A549 (cell line): Measurements from ENCODE around the gene NPC1L1. TPM values are rescaled to one million over a fixed set of nuclear protein-coding genes. Genes with fewer than 3 reads are reported as not detected.

Source experiments
- ATAC-seq, 2 experiments: fragments of 200-7000 bp in 1 of 2; fragments of >200 bp in 1 of 2; cut with Nextera tagmentation in 1 of 2; cut with Tn5 transposase in 1 of 2; 3 replicates each; pipeline versions ENCODE4 v1.8.0 to v1.9.1; 2018 to 2020; ENCODE audit warnings: mild to moderate bottlenecking in 1 of 2, moderate library complexity in 1 of 2
- CTCF ChIA-PET: fragments of 300-600 bp; sonication (Branson Sonifier 250); formaldehyde crosslinking; extraction: SDS; loops from one replicate; lab custom pipeline; 2021; ENCODE audit warnings: antibody characterized with exemption, inconsistent platforms; lab: Yijun Ruan, JAX
- POLR2A ChIA-PET: fragments of 350-600 bp; formaldehyde crosslinking; extraction: SDS; loops from one replicate; lab custom pipeline; 2021; ENCODE audit warnings: antibody characterized with exemption, inconsistent platforms; lab: Yijun Ruan, JAX
- DNase-seq, 2 experiments: peaks; one replicate each; pipeline versions ENCODE4 v3.0.0 to v3.0.0-alpha.2; 2011 to 2016; ENCODE audit warnings: low read depth in 1 of 2, low spot score in 1 of 2
- FAIRE-seq: peaks from 2 replicates; lab custom pipeline; 2011; peaks lifted over from hg19 to GRCh38; lab: Jason Lieb, UNC
- H3K27ac ChIP-seq, 2 experiments: fragments of >200 bp; sonication (Bioruptor Twin); formaldehyde crosslinking; 3 replicates each; pipeline ENCODE4 v1.5.1; 2016 to 2017
- H3K4me1 ChIP-seq: fragments of >200 bp; sonication (Bioruptor Twin); formaldehyde crosslinking; 3 replicates; pipeline ENCODE4 v1.6.1; 2016
- H3K4me2 ChIP-seq: fragments of >200 bp; sonication (Bioruptor Twin); formaldehyde crosslinking; 3 replicates; pipeline ENCODE4 v1.6.1; 2016
- H3K4me3 ChIP-seq: fragments of >200 bp; sonication (Bioruptor Twin); formaldehyde crosslinking; 3 replicates; pipeline ENCODE4 v1.5.1; 2016
- H3K9me3 ChIP-seq: fragments of >200 bp; sonication (Bioruptor Twin); formaldehyde crosslinking; 3 replicates; pipeline ENCODE4 v1.6.1; 2016
- CHD4 ChIP-seq: fragments of 200-600 bp; sonication (generic); IDR thresholded peaks from 2 replicates; pipeline ENCODE4 v1.6.1; 2016; ENCODE audit warnings: antibody characterized with exemption, mild to moderate bottlenecking, borderline replicate concordance
- EHF ChIP-seq: fragments of 250-450 bp; sonication (Bioruptor Pico); IDR thresholded peaks from 2 replicates; pipeline ENCODE4 v1.5.0; 2020; ENCODE audit warnings: mild to moderate bottlenecking
- EHMT2 ChIP-seq: fragments of 200-600 bp; sonication (generic); IDR thresholded peaks from 2 replicates; pipeline ENCODE4 v1.6.1; 2016; ENCODE audit warnings: antibody characterized with exemption, low read depth, mild to moderate bottlenecking, moderate library complexity
- ESRRA ChIP-seq: fragments of 150-350 bp; IDR thresholded peaks from 2 replicates; pipeline ENCODE4 v1.6.1; 2014; ENCODE audit warnings: mild to moderate bottlenecking, low read length, borderline replicate concordance
- FOSB ChIP-seq: fragments of 250-450 bp; sonication (Bioruptor Pico); IDR thresholded peaks from 2 replicates; pipeline ENCODE4 v1.5.0; 2020; ENCODE audit warnings: mild to moderate bottlenecking, moderate library complexity
- FOXS1 ChIP-seq: fragments of 250-450 bp; sonication (Bioruptor Pico); IDR thresholded peaks from 2 replicates; pipeline ENCODE4 v1.5.0; 2020; ENCODE audit warnings: mild to moderate bottlenecking, moderate library complexity
- GATA3 ChIP-seq: IDR thresholded peaks from 2 replicates; pipeline ENCODE4 v1.6.1; 2012; ENCODE audit warnings: borderline replicate concordance
- HOXA7 ChIP-seq: fragments of 250-450 bp; sonication (Bioruptor Pico); IDR thresholded peaks from 2 replicates; pipeline ENCODE4 v1.5.0; 2020; ENCODE audit warnings: mild to moderate bottlenecking, moderate library complexity
- HOXB13 ChIP-seq: fragments of 250-450 bp; sonication (Bioruptor Pico); IDR thresholded peaks from 2 replicates; pipeline ENCODE4 v1.5.0; 2020; ENCODE audit warnings: low read depth, mild to moderate bottlenecking, moderate library complexity
- JUN ChIP-seq, 2 experiments: fragments of >200 bp; sonication (Bioruptor Twin); formaldehyde crosslinking; IDR thresholded peaks; 2 replicates in 1 of 2; 3 replicates in 1 of 2; pipeline ENCODE4 v1.6.1; 2016 to 2017
- KDM1A ChIP-seq: fragments of 200-600 bp; sonication (generic); IDR thresholded peaks from 2 replicates; pipeline ENCODE4 v1.6.1; 2016; ENCODE audit warnings: low read depth, mild to moderate bottlenecking
- KDM5A ChIP-seq: fragments of 200-600 bp; sonication (generic); IDR thresholded peaks from 2 replicates; pipeline ENCODE4 v1.6.1; 2016; ENCODE audit warnings: antibody characterized with exemption, mild to moderate bottlenecking
- MAFK ChIP-seq: fragments of 450-650 bp; IDR thresholded peaks from 2 replicates; pipeline ENCODE4 v1.6.1; 2014; ENCODE audit not compliant: partially characterized antibody
- MAZ ChIP-seq: fragments of 150-350 bp; IDR thresholded peaks from 2 replicates; pipeline ENCODE4 v1.6.1; 2014; ENCODE audit warnings: antibody characterized with exemption, low read depth, low read length, borderline replicate concordance
- MYC ChIP-seq: IDR thresholded peaks from 2 replicates; pipeline ENCODE4 v1.6.1; 2012; ENCODE audit warnings: mild to moderate bottlenecking, inconsistent platforms, low read length, improper control_type of control experiment, borderline replicate concordance
- NFE2L2 ChIP-seq: fragments of 150-350 bp; conservative IDR thresholded peaks from 2 replicates; pipeline ENCODE4 v1.6.1; 2014; ENCODE audit warnings: low read length
- NR3C1 ChIP-seq: fragments of >200 bp; sonication (Bioruptor Twin); formaldehyde crosslinking; IDR thresholded peaks from 3 replicates; pipeline ENCODE4 v1.6.1; 2017
- PHF8 ChIP-seq: fragments of 200-600 bp; sonication (generic); IDR thresholded peaks from 2 replicates; pipeline ENCODE4 v1.6.1; 2016; ENCODE audit warnings: low read depth, mild to moderate bottlenecking, antibody characterized with exemption, moderate library complexity, borderline replicate concordance
- RAD21 ChIP-seq, 2 experiments: fragments of >200 bp in 1 of 2; sonication (Bioruptor Twin) in 1 of 2; formaldehyde crosslinking in 1 of 2; IDR thresholded peaks in 1 of 2; conservative IDR thresholded peaks in 1 of 2; 2 replicates in 1 of 2; 3 replicates in 1 of 2; pipeline ENCODE4 v1.6.1; 2012 to 2018; ENCODE audit warnings: inconsistent platforms in 1 of 2
- RARB ChIP-seq: fragments of 250-450 bp; sonication (Bioruptor Pico); IDR thresholded peaks from 2 replicates; pipeline ENCODE4 v1.8.0; 2021; ENCODE audit warnings: mild to moderate bottlenecking, moderate library complexity
- RCOR1 ChIP-seq: fragments of 150-350 bp; IDR thresholded peaks from 2 replicates; pipeline ENCODE4 v1.6.1; 2014; ENCODE audit warnings: antibody characterized with exemption, low read length, low read depth
- SMC3 ChIP-seq: fragments of >200 bp; sonication (Bioruptor Twin); formaldehyde crosslinking; IDR thresholded peaks from 3 replicates; pipeline ENCODE4 v1.6.1; 2018; ENCODE audit warnings: inconsistent platforms
- SREBF2 ChIP-seq: fragments of 450-650 bp; IDR thresholded peaks from 2 replicates; pipeline ENCODE4 v1.6.1; 2014; ENCODE audit warnings: mild to moderate bottlenecking, moderate library complexity
- WGBS: methylation state at CpG from one replicate; pipeline ENCODE4 v1.1.6; 2017; ENCODE audit errors: missing lambda C conversion rate; 5-methylcytosine and 5-hydroxymethylcytosine counted together
- polyA plus RNA-seq, 4 experiments: library from polyadenylated mRNA; depleted of rRNA in 3 of 4; stranded (reverse); fragments of >200 nt; fragmentation: RNase III in 1 of 4; extraction: RNeasy Plus Mini Kit Qiagen cat#74134 plus additional on column Dnase treatment in 1 of 4; gene quantifications; 2 replicates in 3 of 4; 3 replicates in 1 of 4; pipeline ENCODE4 v1.2.3, GENCODE V29; 2011 to 2017
- TF ChIP-seq, protein P1 (sequence below): fragments of 250-450 bp; sonication (Bioruptor Pico); IDR thresholded peaks from 2 replicates; pipeline ENCODE4 v1.5.0; 2020; ENCODE audit warnings: low read depth, mild to moderate bottlenecking, moderate library complexity
- TF ChIP-seq, protein P2 (sequence below): fragments of 450-650 bp; IDR thresholded peaks from 2 replicates; pipeline ENCODE4 v1.6.1; 2014; ENCODE audit warnings: antibody characterized with exemption
- TF ChIP-seq, protein P3 (sequence below): fragments of 150-350 bp; IDR thresholded peaks from 2 replicates; pipeline ENCODE4 v1.6.1; 2014; ENCODE audit warnings: low read depth, mild to moderate bottlenecking, low read length
- TF ChIP-seq, protein P4 (sequence below): IDR thresholded peaks from 2 replicates; pipeline ENCODE4 v1.6.1; 2012
- TF ChIP-seq, protein P5 (sequence below): fragments of >200 bp; sonication (Bioruptor Twin); formaldehyde crosslinking; IDR thresholded peaks from 3 replicates; pipeline ENCODE4 v1.5.1; 2016

The NPC1L1 gene
- polyA plus RNA-seq, 2 of the 4 experiments (the other 2 are of a cell fraction), result 0.04 to 0.06 TPM

DNA sequence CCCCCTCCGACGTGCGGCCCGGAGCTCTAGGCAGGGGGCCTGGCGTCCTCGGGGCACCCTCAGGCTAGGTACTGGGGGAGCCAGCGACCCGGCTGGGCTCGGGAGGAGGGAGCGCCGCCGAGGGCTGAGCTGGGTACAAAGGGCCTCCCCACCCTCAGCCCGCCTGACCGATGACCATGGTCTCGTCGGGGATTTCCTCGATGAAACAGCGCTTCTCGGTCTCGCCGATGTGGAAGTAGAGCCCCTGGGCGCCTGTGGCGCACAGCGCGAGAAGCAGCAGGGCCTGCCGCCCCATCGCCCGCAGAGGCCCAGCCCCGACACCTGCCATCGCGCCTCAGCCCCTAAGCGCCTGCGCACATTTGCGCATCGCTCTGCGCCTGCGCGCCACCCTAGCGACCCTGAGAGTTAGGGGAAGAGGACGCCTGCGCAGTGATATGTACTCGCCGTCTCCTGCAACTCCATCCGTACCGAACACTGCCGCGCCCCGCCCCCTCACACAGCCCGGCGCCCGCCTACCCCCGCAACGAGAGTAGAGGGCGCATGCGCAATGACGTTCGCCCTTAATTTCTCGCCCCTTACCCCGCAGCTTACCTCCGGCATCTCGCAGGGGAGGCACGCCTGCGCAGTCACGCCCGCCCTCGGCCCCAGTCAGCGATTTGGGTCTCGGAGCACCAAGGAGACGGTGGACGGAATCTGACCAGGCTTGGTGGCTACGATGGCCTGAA lies 40.9 kb upstream of the NPC1L1 start, which contains the start of gene TMED4 (continued):
- TF ChIP-seq KDM5A, result 0 out of 2 replicates have a peak, but pooled peaks have one; percentile 43
- TF ChIP-seq JUN (IDR thresholded peaks at IDR 0.05), result peak; percentile 64 to 93; a peak in 4 of 5 replicates
- TF ChIP-seq KDM1A, result no peak
- no peak for TF ChIP-seq HOXB13
- no peak for TF ChIP-seq HOXA7 (CRISPR knock-in tag)

DNA sequence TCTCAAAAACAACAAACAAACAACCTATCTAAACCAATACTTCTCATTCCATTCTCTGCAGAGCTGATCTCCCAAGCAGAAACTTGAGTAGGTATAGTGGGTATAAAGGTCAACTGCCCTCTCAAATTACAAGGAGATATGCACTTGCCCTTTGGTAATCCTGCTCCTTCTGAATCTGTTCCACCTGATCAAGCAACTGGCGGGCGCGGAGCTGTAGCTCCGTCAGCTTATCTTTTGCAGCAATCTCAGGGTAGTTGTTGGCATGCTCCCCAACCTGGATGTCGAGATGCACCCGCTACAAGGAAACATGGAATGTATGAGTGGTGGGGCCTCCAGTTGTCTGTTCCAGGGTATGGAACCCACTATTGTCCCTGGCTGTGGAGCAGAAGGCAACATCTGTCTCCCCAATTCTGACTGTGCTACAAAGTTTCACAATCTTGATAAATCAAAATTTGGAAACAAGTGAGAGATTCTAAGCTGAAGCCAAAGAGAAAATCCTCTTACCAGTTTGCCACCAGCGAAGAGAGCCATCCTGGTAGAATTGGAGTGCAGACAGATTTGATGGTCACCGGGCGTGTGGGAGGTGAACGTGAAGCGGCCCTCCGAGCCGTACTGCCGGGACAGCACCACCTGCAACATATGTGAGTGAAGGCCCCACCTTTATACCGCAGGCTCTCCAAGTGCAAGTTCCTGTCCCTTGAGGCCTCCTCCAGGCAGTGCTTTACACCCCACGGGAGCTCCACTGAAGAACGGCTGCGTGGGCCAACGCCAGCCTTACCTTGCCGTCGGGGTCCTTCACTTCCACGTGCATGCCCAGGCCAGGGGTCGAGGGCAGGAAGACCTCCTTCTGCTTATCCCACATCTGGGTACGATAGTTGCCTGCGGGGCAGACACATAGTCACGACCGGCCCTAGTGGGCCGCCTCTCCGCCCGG lies 40.1 kb upstream of the NPC1L1 start:
- ChIA-PET POLR2A (interaction anchor here (0.8 to 2.5 kb wide), 6 partner anchors 8 to 531 kb away, joined by 3 to 21 read pairs (median 6); partner anchors contain the start of genes DDX56, OGDH and TBRG4), CTCF (interaction anchor here (1.1 to 5.0 kb wide), 5 partner anchors 10 to 555 kb away, joined by 4 to 18 read pairs (median 5); partner anchors contain the start of gene H2AZ2)
- no peaks in the 10 kb centered on the region for H3K9me3 ChIP-seq
- TF ChIP-seq FOXS1 (no peak), GATA3 (no peak), NFE2L2 (no peak), SMC3 (no peak), MAFK (no peak), SREBF2 (no peak), FOSB (CRISPR knock-in tag) (no peak), KDM5A (no peak), HOXB13 (no peak), MAZ (no peak), RAD21 (conservative IDR thresholded peaks at IDR 0.05 in 1 of 2, IDR thresholded peaks at IDR 0.05 in 1 of 2) (no peak), ESRRA (no peak), PHF8 (no peak), MYC (no peak), RARB (CRISPR knock-in tag) (no peak)
- TF ChIP-seq, protein P1, sequence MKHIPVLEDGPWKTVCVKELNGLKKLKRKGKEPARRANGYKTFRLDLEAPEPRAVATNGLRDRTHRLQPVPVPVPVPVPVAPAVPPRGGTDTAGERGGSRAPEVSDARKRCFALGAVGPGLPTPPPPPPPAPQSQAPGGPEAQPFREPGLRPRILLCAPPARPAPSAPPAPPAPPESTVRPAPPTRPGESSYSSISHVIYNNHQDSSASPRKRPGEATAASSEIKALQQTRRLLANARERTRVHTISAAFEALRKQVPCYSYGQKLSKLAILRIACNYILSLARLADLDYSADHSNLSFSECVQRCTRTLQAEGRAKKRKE (CRISPR knock-in tag), result no peak
- TF ChIP-seq, protein P2, sequence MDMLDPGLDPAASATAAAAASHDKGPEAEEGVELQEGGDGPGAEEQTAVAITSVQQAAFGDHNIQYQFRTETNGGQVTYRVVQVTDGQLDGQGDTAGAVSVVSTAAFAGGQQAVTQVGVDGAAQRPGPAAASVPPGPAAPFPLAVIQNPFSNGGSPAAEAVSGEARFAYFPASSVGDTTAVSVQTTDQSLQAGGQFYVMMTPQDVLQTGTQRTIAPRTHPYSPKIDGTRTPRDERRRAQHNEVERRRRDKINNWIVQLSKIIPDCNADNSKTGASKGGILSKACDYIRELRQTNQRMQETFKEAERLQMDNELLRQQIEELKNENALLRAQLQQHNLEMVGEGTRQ, result no peak
- peak; percentile 29 to 30; a peak in 5 of 6 replicates for ATAC-seq
- H3K4me3 ChIP-seq, result peak overlapping the region; percentile 94
- peak overlapping the region; percentile 75 for H3K4me2 ChIP-seq
- peak overlapping the region; percentile 94 to 95 for H3K27ac ChIP-seq
- WGBS, result 29% methylated on average over 23 of the region's 30 CpGs
- H3K4me1 ChIP-seq, result peaks cover 16% of the 10 kb centered on the region
- FAIRE-seq, result no peak
- DNase-seq, result peak in 1 of 2 experiments; percentile 21

DNA sequence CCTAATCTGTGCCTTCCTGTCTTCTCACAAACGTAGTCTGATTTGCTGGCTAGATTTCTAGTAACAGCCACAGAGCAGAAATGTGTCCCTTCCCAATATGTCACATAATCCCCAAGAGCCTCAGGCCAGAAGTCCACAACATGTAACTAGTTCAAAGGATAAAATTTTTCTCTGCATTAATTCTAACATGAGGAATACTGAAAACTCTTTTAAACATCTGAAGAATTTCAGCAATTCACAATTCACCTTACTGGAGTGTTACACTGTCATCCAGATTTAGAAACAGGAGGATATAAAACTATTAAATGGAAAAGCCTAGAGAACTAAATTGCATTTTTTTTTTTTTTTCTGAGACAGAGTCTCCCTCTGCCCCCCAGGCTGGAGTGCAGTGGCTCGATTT lies 35.1 kb upstream of the NPC1L1 start:
- H3K9me3 ChIP-seq, result no peaks in the 10 kb centered on the region
- ChIA-PET POLR2A (interaction anchor here (0.6 kb wide), 1 partner anchor 734 kb away, joined by 4 read pairs; no protein-coding TSS in a partner anchor), CTCF (interaction anchor here (1.2 to 4.3 kb wide), 3 partner anchors 11 to 12 kb away, joined by 3 to 28 read pairs (median 12); no protein-coding TSS in a partner anchor)
- FAIRE-seq (no peak), ATAC-seq (no peak), DNase-seq (no peak)
- H3K27ac ChIP-seq, result no peak overlapping the region
- H3K4me2 ChIP-seq, result no peak overlapping the region
- H3K4me3 ChIP-seq, result no peak overlapping the region
- 88% methylated on average over 2 of the region's 2 CpGs for WGBS
- peaks cover 27% of the 10 kb centered on the region for H3K4me1 ChIP-seq
- TF ChIP-seq HOXA7 (CRISPR knock-in tag) (no peak), NR3C1 (no peak), RCOR1 (no peak), CHD4 (no peak), HOXB13 (no peak), EHF (CRISPR knock-in tag) (no peak), JUN (IDR thresholded peaks at IDR 0.05) (no peak), EHMT2 (no peak), SMC3 (no peak), MAFK (no peak)
- TF ChIP-seq, protein P3, sequence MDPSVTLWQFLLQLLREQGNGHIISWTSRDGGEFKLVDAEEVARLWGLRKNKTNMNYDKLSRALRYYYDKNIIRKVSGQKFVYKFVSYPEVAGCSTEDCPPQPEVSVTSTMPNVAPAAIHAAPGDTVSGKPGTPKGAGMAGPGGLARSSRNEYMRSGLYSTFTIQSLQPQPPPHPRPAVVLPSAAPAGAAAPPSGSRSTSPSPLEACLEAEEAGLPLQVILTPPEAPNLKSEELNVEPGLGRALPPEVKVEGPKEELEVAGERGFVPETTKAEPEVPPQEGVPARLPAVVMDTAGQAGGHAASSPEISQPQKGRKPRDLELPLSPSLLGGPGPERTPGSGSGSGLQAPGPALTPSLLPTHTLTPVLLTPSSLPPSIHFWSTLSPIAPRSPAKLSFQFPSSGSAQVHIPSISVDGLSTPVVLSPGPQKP, result no peak
- TF ChIP-seq, protein P4, sequence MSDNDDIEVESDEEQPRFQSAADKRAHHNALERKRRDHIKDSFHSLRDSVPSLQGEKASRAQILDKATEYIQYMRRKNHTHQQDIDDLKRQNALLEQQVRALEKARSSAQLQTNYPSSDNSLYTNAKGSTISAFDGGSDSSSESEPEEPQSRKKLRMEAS, result no peak
- TF ChIP-seq, protein P5, sequence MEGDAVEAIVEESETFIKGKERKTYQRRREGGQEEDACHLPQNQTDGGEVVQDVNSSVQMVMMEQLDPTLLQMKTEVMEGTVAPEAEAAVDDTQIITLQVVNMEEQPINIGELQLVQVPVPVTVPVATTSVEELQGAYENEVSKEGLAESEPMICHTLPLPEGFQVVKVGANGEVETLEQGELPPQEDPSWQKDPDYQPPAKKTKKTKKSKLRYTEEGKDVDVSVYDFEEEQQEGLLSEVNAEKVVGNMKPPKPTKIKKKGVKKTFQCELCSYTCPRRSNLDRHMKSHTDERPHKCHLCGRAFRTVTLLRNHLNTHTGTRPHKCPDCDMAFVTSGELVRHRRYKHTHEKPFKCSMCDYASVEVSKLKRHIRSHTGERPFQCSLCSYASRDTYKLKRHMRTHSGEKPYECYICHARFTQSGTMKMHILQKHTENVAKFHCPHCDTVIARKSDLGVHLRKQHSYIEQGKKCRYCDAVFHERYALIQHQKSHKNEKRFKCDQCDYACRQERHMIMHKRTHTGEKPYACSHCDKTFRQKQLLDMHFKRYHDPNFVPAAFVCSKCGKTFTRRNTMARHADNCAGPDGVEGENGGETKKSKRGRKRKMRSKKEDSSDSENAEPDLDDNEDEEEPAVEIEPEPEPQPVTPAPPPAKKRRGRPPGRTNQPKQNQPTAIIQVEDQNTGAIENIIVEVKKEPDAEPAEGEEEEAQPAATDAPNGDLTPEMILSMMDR, result no peak
